C4-2B (cell line): ENCODE results near the gene DMAC1.

ENCODE experiments used
- CTCF ChIP-seq: fragments of 450-650 bp; conservative IDR thresholded peaks from 2 replicates; pipeline ENCODE4 v1.5.1; 2017; ENCODE audit warnings: mild to moderate bottlenecking
- ZFX ChIP-seq: fragments of 450-650 bp; IDR thresholded peaks from 2 replicates; pipeline ENCODE4 v1.6.1; 2017

- TF ChIP-seq CTCF (no peak), ZFX (no peak)
These were observed 8.2 kb downstream of the DMAC1 start for GRCh38 chr9:7791394-7791793.
